H1 (cell line): ENCODE results near the gene FBXO34. TPM values are rescaled to one million over a fixed set of nuclear protein-coding genes. Genes with fewer than 3 reads are reported as not detected.

ENCODE experiments used
- CTCF ChIA-PET: fragments of 300-600 bp; sonication (Branson Sonifier 250); formaldehyde crosslinking; loops from one replicate; lab custom pipeline; 2021; ENCODE audit not compliant: partially characterized antibody; lab: Charles Lee
- POLR2A ChIA-PET: fragments of 300-600 bp; sonication (Branson Sonifier 250); formaldehyde crosslinking; loops from one replicate; lab custom pipeline; 2021; ENCODE audit warnings: inconsistent platforms; ENCODE audit not compliant: partially characterized antibody; lab: Charles Lee
- DNase-seq, 2 experiments: peaks; one replicate each; pipeline versions ENCODE4 v3.0.0 to v3.0.0-alpha.2; 2010 to 2022; ENCODE audit warnings: low spot score in 2 of 2, low read depth in 1 of 2, mixed read lengths in 1 of 2
- FAIRE-seq: peaks from 2 replicates; lab custom pipeline; 2011; peaks lifted over from hg19 to GRCh38; lab: Jason Lieb, UNC
- H2AFZ ChIP-seq: 2 replicates; pipeline ENCODE4 v1.8.1; 2012; ENCODE audit warnings: low read length, inconsistent platforms
- H2AK5ac ChIP-seq: 2 replicates; pipeline ENCODE4 v1.6.1; 2013; ENCODE audit warnings: low read depth, low read length
- H2BK120ac ChIP-seq: replicated peaks from 2 replicates; pipeline ENCODE3; 2013; ENCODE audit warnings: low read depth, low read length, inconsistent platforms
- H2BK12ac ChIP-seq: 2 replicates; pipeline ENCODE4 v1.6.1; 2013; ENCODE audit warnings: low read depth, low read length
- H2BK15ac ChIP-seq: 2 replicates; pipeline ENCODE4 v1.6.1; 2013; ENCODE audit warnings: low read length
- H2BK20ac ChIP-seq: 2 replicates; pipeline ENCODE4 v1.6.1; 2013; ENCODE audit warnings: low read length
- H2BK5ac ChIP-seq: 2 replicates; pipeline ENCODE4 v1.6.1; 2013; ENCODE audit warnings: low read depth, low read length
- H3K14ac ChIP-seq: 2 replicates; pipeline ENCODE4 v1.6.1; 2013; ENCODE audit warnings: inconsistent platforms; ENCODE audit not compliant: insufficient read length
- H3K18ac ChIP-seq: 2 replicates; pipeline ENCODE4 v1.6.1; 2013; ENCODE audit warnings: low read length; ENCODE audit errors: extremely low read depth
- H3K23ac ChIP-seq: 2 replicates; pipeline ENCODE4 v1.6.1; 2013; ENCODE audit warnings: inconsistent platforms; ENCODE audit not compliant: insufficient read length
- H3K23me2 ChIP-seq: 2 replicates; pipeline ENCODE4 v1.6.1; 2013; ENCODE audit warnings: low read depth, low read length
- H3K27ac ChIP-seq: 2 replicates; pipeline ENCODE4 v1.6.1; 2011; ENCODE audit warnings: low read depth, low read length, inconsistent platforms
- H3K27me3 ChIP-seq, 4 experiments: replicated peaks in 1 of 4; 1 replicate in 1 of 4; 2 replicates in 3 of 4; pipeline versions ENCODE4 v1.6.1 to v1.8.1; 2011 to 2013; ENCODE audit warnings: low read length in 3 of 4, mild to moderate bottlenecking in 3 of 4, inconsistent platforms in 2 of 4, mixed read lengths in 2 of 4, moderate library complexity in 1 of 4; ENCODE audit not compliant: control insufficient read depth in 3 of 4, insufficient read depth in 3 of 4; ENCODE audit errors: extremely low read depth in 1 of 4
- H3K36me3 ChIP-seq, 4 experiments: 2 replicates each; pipeline versions ENCODE4 v1.6.1 to v1.8.1; 2011 to 2013; ENCODE audit warnings: mild to moderate bottlenecking in 4 of 4, low read length in 3 of 4, moderate library complexity in 2 of 4, control low read depth in 1 of 4, inconsistent platforms in 1 of 4; ENCODE audit not compliant: insufficient read depth in 4 of 4, control insufficient read depth in 2 of 4
- H3K4ac ChIP-seq: replicated peaks from 2 replicates; pipeline ENCODE3; 2013; ENCODE audit warnings: low read length, low read depth, mixed read lengths, inconsistent platforms; ENCODE audit not compliant: insufficient read length
- H3K4me1 ChIP-seq, 4 experiments: replicated peaks in 1 of 4; 1 replicate in 1 of 4; 2 replicates in 3 of 4; pipeline versions ENCODE4 v1.6.1 to v1.8.1; 2011 to 2013; ENCODE audit warnings: low read length in 3 of 4, inconsistent platforms in 2 of 4, mixed read lengths in 1 of 4; ENCODE audit not compliant: insufficient read depth in 4 of 4, control insufficient read depth in 3 of 4
- H3K4me2 ChIP-seq, 2 experiments: 2 replicates each; pipeline versions ENCODE4 v1.6.1 to v1.8.1; 2011 to 2013; ENCODE audit warnings: low read depth in 2 of 2, low read length in 2 of 2, control low read depth in 1 of 2, inconsistent platforms in 1 of 2, mild to moderate bottlenecking in 1 of 2; ENCODE audit not compliant: insufficient read depth in 1 of 2
- H3K4me3 ChIP-seq, 4 experiments: fragments of 200-600, 300-600 bp in 1 of 4; sonication (generic), shearing (Covaris generic), sonication (Bioruptor Twin) in 1 of 4; 2 replicates each; pipeline versions ENCODE4 v1.5.1 to v1.8.1; 2011 to 2016; ENCODE audit warnings: low read length in 4 of 4, low read depth in 3 of 4, control low read depth in 2 of 4, inconsistent platforms in 2 of 4, mild to moderate bottlenecking in 2 of 4, mixed read lengths in 1 of 4, moderate library complexity in 1 of 4; ENCODE audit not compliant: insufficient read depth in 2 of 4; ENCODE audit errors: extremely low read depth in 1 of 4
- H3K56ac ChIP-seq: replicated peaks from 2 replicates; pipeline ENCODE3; 2013; ENCODE audit warnings: low read depth, mild to moderate bottlenecking, mixed read lengths, low read length, inconsistent platforms; ENCODE audit not compliant: insufficient read length
- H3K79me1 ChIP-seq: 2 replicates; pipeline ENCODE4 v1.6.1; 2013; ENCODE audit warnings: low read depth, low read length, control low read depth
- H3K79me2 ChIP-seq, 2 experiments: 2 replicates each; pipeline versions ENCODE4 v1.6.1 to v1.8.1; 2012 to 2013; ENCODE audit warnings: low read length in 2 of 2, mild to moderate bottlenecking in 2 of 2, inconsistent platforms in 1 of 2; ENCODE audit not compliant: insufficient read depth in 2 of 2, control insufficient read depth in 1 of 2
- H3K9ac ChIP-seq, 4 experiments: replicated peaks in 1 of 4; 1 replicate in 1 of 4; 2 replicates in 3 of 4; pipeline versions ENCODE4 v1.6.1 to v1.8.1; 2011 to 2013; ENCODE audit warnings: low read depth in 3 of 4, low read length in 3 of 4, control low read depth in 2 of 4, mild to moderate bottlenecking in 2 of 4, moderate library complexity in 2 of 4, inconsistent platforms in 1 of 4; ENCODE audit errors: extremely low read depth in 1 of 4
- H3K9me3 ChIP-seq, 2 experiments: 2 replicates each; pipeline versions ENCODE4 v1.6.1 to v1.8.1; 2012 to 2013; ENCODE audit warnings: mild to moderate bottlenecking in 2 of 2, moderate library complexity in 2 of 2, control low read depth in 1 of 2, inconsistent platforms in 1 of 2, low read depth in 1 of 2, low read length in 1 of 2, mixed read lengths in 1 of 2; ENCODE audit not compliant: insufficient read depth in 2 of 2
- H4K20me1 ChIP-seq, 2 experiments: replicated peaks in 1 of 2; 2 replicates each; pipeline versions ENCODE3 to v1.8.1; 2011 to 2013; ENCODE audit warnings: inconsistent platforms in 2 of 2, low read length in 2 of 2, mild to moderate bottlenecking in 1 of 2; ENCODE audit not compliant: insufficient read depth in 2 of 2, control insufficient read depth in 1 of 2
- H4K5ac ChIP-seq: 2 replicates; pipeline ENCODE4 v1.6.1; 2013; ENCODE audit warnings: low read length, low read depth, mixed read lengths, inconsistent platforms; ENCODE audit not compliant: insufficient read length
- H4K8ac ChIP-seq: 2 replicates; pipeline ENCODE4 v1.8.0; 2013; ENCODE audit warnings: mild to moderate bottlenecking, moderate library complexity, low read length, inconsistent platforms; ENCODE audit not compliant: insufficient read depth; ENCODE audit errors: extremely low read depth
- H4K91ac ChIP-seq: replicated peaks from 2 replicates; pipeline ENCODE3; 2013; ENCODE audit warnings: low read length, mixed read lengths, inconsistent platforms; ENCODE audit not compliant: insufficient read length
- CTBP2 ChIP-seq: IDR thresholded peaks from 2 replicates; pipeline ENCODE4 v1.7.0; 2011; ENCODE audit warnings: borderline replicate concordance, mild to moderate bottlenecking, moderate library complexity, mixed read lengths, low read length; ENCODE audit not compliant: insufficient read depth, insufficient read length
- GTF2F1 ChIP-seq: IDR thresholded peaks from 2 replicates; pipeline ENCODE4 v1.6.1; 2012; ENCODE audit warnings: low read depth, low read length, improper control_type of control experiment, borderline replicate concordance
- RNF2 ChIP-seq: fragments of 200-900, 300-1000 bp; sonication (generic); IDR thresholded peaks from 2 replicates; pipeline ENCODE4 v1.7.1; 2016; ENCODE audit warnings: borderline replicate concordance, low read depth, mild to moderate bottlenecking, antibody characterized with exemption, low read length; ENCODE audit not compliant: poor library complexity, severe bottlenecking; ENCODE audit errors: missing control alignments
- WGBS, 2 experiments: shearing (Covaris generic) in 1 of 2; methylation state at CpG; one replicate each; pipeline versions ENCODE4 v1.1.6 to v1.1.7; 2013 to 2015; ENCODE audit warnings: low lambda C conversion rate in 2 of 2, mixed read lengths in 2 of 2, inconsistent platforms in 1 of 2, low coverage in 1 of 2, missing lambda C conversion rate in 1 of 2; ENCODE audit not compliant: insufficient replicate concordance in 2 of 2, insufficient coverage in 1 of 2, insufficient read length in 1 of 2; ENCODE audit errors: extremely low coverage in 1 of 2, missing lambda C conversion rate in 1 of 2; 5-methylcytosine and 5-hydroxymethylcytosine counted together
- polyA plus RNA-seq, 7 experiments: library from polyadenylated mRNA; depleted of rRNA in 3 of 7; stranded (reverse) in 5 of 7; unstranded in 2 of 7; fragments of >200 nt in 5 of 7; fragments of 200-250 nt in 2 of 7; gene quantifications; 1 replicate in 5 of 7; 2 replicates in 1 of 7; 4 replicates in 1 of 7; pipeline versions ENCODE4 v1.2.1 to v1.2.3, GENCODE V29; 2011 to 2013; ENCODE audit warnings: missing spikeins in 2 of 7, mixed read lengths in 2 of 7
- total RNA-seq: library from RNA; stranded (reverse); fragmentation: NEBNext Ultra II Directional; extraction: Animal tissue kit (Norgen Biotek cat#: 25700); gene quantifications from 2 replicates; pipeline ENCODE4 v1.2.1, GENCODE V29; 2021
- TF ChIP-seq, protein P1 (sequence below): IDR thresholded peaks from 2 replicates; pipeline ENCODE4 v1.6.1; 2011; ENCODE audit warnings: low read depth, mild to moderate bottlenecking, low read length; ENCODE audit not compliant: insufficient read depth

FBXO34 gene
- total and polyA plus RNA-seq, 2 of the 8 experiments (the other 6 are each of a cell fraction or from before 2014, with no cell fraction given) = 7.0 to 14.4 TPM

DNA sequence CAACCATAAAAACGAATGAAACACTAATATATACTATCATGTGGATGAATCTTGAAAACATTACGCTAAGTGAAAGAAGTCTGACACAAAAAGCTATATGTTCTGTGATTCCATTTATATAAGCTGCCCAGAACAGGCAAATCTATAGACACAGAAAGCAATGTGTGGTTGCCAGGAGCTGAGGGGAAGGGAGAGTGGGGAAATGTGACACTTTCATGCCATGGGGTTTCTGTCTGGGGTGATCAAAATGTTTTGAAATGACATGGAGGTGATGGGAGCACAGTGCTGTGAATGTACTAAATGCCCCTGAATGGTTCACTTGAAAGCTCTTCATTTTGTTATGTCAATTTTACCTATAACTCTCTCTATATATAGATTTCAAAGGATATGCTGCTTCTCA lies 110.3 kb downstream of the FBXO34 start:
- Histone ChIP-seq H2AFZ (no peak overlapping the region), H3K36me3 (peaks cover 8 to 31% (median 24%) of the 10 kb centered on the region in 4 experiments), H4K20me1 (peaks cover 0 to 1% of the 10 kb centered on the region in 2 experiments), H2AK5ac (no peak overlapping the region), H3K56ac (no peak overlapping the region), H2BK20ac (no peak overlapping the region), H3K18ac (no peak overlapping the region), H3K27ac (no peak overlapping the region), H3K27me3 (no peaks in the 10 kb centered on the region), H2BK12ac (no peak overlapping the region), H4K5ac (no peak overlapping the region), H2BK5ac (no peak overlapping the region), H3K9ac (no peak overlapping the region), H3K4me1 (no peaks in the 10 kb centered on the region), H3K23ac (no peak overlapping the region), H2BK15ac (no peak overlapping the region), H4K91ac (no peak overlapping the region), H3K9me3 (no peaks in the 10 kb centered on the region), H3K4ac (no peak overlapping the region), H4K8ac (no peak overlapping the region), H3K79me2 (no peaks in the 10 kb centered on the region), H3K4me3 (no peak overlapping the region), H2BK120ac (no peak overlapping the region), H3K4me2 (no peak overlapping the region), H3K23me2 (no peaks in the 10 kb centered on the region), H3K14ac (no peak overlapping the region), H3K79me1 (no peaks in the 10 kb centered on the region)
- TF ChIP-seq RNF2 (no peak), GTF2F1 (no peak), CTBP2 (no peak)
- TF ChIP-seq, protein P1, sequence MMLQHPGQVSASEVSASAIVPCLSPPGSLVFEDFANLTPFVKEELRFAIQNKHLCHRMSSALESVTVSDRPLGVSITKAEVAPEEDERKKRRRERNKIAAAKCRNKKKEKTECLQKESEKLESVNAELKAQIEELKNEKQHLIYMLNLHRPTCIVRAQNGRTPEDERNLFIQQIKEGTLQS = no peak
- FAIRE-seq = no peak
- ChIA-PET POLR2A (interaction anchor here (0.9 kb wide), 1 partner anchor 11 kb away, joined by 4 read pairs; no protein-coding TSS in a partner anchor), CTCF (interaction anchor here (1.0 to 1.3 kb wide), 2 partner anchors 9 to 27 kb away, joined by 3 to 7 read pairs; no protein-coding TSS in a partner anchor)
- no peak for DNase-seq
- 86% methylated on average over 2 of the region's 2 CpGs; no CpG with 5 or more reads in 1 of the 2 experiments for WGBS, 2 experiments
